GM12891 (cell line): Measurements from ENCODE around the gene ARHGAP45.

Experiments used
- POLR2A ChIP-seq: IDR thresholded peaks from 2 replicates; pipeline ENCODE4 v1.6.1; 2011; ENCODE audit warnings: low read depth, low read length, control low read depth
- POLR2AphosphoS5 ChIP-seq: IDR thresholded peaks from 2 replicates; pipeline ENCODE4 v1.6.1; 2011; ENCODE audit warnings: low read depth, low read length, control low read depth

DNA sequence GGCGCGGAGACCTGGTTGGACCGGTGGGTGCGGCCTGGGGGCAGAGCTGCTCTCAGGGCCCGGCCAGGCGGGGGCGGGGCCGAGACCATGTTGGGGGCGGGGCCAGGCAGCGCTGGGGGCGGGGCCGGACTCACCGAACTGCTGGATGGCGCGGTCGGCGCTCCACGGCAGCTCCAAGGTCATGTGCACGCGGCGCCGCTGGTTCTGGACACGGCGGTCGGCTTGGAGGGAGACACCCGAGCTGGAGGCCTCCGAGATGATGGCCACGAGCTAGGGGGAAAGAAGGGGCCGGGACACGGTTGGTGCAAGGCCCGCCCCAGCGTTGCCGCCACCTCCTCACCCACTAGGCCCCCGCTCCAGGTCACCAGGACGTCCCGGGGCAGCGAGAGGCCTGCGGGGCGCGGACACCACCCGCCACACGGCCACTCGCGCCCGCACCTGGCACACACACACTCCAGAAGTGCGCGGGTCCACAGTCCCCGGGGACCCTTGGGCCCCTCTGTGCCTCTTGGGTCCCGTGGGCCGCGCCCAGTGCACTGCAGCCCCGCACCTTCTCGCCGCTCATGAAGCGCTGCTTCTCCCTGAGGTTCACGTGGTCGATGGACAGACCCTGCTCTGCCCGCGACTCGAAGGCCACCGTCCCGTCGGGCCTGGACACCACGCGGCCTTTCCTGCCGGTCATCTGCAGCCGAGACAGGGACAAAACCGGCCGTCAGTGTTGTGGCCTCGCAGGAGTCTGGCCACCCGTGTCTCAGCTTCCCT is 45.5 kb downstream of the ARHGAP45 start:
- TF ChIP-seq POLR2A (no peak), POLR2AphosphoS5 (no peak; the same call in 1 of the 2 replicates)
